ENCODE data around the gene ST7.

DNA sequence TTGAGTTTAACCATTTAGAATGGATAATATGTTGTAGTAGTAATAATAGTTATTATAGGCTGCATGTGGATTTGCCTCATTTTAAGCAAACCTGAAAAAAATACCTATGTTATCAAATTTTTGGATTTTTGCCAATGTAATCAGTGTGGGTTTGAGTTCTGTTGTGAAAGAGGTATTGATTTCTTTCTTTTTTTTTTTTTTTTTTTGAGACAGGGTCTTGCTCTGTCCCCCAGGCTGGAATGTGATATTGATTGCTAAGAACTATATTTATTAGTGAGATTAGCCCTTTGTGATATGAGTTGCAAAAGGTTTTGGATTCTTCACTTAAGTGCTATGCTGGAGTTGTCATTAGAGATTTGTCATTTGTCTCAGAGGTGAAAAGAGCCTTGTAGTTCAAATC lies 124.4 kb downstream of the ST7 start:
- TF ChIP-seq GATA3 (IDR thresholded peaks at IDR 0.05; ENCODE audit: low read depth, low read length) (no peak), GATA2 (IDR thresholded peaks at IDR 0.05; ENCODE audit: low read depth, low read length) (no peak)

All from SH-SY5Y (cell line).